Measurements from ENCODE around the gene ANXA11. TPM values are rescaled to one million over a fixed set of nuclear protein-coding genes. Genes with fewer than 3 reads are reported as not detected.

Gene ANXA11
- total RNA-seq, 4 donors from 2014 or later = 134 to 247 (median 219) TPM

DNA sequence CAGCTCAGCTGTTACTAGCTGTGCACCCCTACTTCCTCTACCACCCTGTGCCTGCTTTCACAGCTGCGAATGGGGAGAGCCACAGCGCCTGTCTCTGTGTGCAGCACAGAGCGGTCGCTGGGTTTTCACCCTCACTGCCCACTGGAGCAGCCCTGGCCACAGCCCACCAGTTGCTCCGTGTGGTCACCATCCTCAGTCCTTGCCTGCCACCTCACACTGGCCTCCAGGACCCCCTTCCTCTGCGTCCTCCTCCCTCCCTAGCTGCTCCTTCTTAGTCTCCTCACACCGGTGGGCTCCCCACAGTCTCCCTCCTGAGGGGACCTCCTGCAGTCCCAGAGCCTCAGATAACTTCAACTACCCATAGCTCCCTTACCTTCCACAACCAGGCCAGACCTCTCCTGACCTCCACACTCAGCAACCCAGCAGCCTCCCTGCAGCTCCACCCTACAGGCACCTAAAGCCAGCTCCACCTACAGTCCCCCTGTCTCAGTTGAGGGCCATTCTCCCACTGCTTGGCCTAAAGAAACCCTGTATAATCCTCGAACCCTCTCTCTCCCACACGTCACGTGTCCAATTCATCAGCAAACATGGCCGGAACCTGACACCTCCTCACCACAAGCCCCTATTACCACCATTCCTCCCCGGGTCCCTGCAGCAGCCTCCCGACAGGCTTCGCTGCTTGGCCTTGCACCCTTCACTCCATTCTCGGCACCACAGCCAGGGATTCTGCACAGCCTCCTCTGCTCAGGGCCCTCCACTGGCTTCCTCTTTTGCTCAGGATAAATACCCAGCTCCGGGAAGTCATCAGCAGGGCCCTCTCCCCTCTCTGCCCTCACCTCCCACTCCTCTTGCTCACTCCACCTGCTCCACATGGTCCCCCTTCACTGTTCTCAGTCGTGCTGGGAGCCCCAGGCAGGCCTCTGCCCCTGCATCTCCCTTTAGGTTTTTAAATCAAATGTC, 44.7 kb downstream of the ANXA11 start:
- Histone ChIP-seq H3K36me3 (peaks cover 0 to 52% (median 20%) of the 10 kb centered on the region in 4 donors), H3K9me3 (no peaks in the 10 kb centered on the region), H3K27me3 (no peaks in the 10 kb centered on the region), H3K27ac (peak overlapping the region in 1 of 4 donors; percentile 84), H3K4me1 (peaks cover 20 to 47% (median 26%) of the 10 kb centered on the region in 4 donors), H3K4me3 (no peak overlapping the region)
- no peak for DNase-seq
- WGBS, 2 donors (ENCODE audit: low coverage in 1 of 2) = 88 to 98% methylated on average over 9 to 17 of the region's 17 CpGs
- no peak for TF ChIP-seq POLR2AphosphoS5 (IDR thresholded peaks at IDR 0.05)
- no peak for TF ChIP-seq EP300 (IDR thresholded peaks at IDR 0.05; ENCODE audit: low read depth)
- TF ChIP-seq POLR2A (IDR thresholded peaks at IDR 0.05) = no peak
- TF ChIP-seq, protein P1, sequence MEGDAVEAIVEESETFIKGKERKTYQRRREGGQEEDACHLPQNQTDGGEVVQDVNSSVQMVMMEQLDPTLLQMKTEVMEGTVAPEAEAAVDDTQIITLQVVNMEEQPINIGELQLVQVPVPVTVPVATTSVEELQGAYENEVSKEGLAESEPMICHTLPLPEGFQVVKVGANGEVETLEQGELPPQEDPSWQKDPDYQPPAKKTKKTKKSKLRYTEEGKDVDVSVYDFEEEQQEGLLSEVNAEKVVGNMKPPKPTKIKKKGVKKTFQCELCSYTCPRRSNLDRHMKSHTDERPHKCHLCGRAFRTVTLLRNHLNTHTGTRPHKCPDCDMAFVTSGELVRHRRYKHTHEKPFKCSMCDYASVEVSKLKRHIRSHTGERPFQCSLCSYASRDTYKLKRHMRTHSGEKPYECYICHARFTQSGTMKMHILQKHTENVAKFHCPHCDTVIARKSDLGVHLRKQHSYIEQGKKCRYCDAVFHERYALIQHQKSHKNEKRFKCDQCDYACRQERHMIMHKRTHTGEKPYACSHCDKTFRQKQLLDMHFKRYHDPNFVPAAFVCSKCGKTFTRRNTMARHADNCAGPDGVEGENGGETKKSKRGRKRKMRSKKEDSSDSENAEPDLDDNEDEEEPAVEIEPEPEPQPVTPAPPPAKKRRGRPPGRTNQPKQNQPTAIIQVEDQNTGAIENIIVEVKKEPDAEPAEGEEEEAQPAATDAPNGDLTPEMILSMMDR (IDR thresholded peaks at IDR 0.05) = no peak
- in situ Hi-C loops (cut with MboI; ENCODE audit: low pct_ligation_motif_present in 1 of 4, low pct_unique_long_range_greater_than_20kb in 1 of 4, low sequenced_read_pairs in 3 of 4) (no loop called here), intact Hi-C loops (cut with DNase I; ENCODE audit: low total_unique reads) (no loop called here)

DNA sequence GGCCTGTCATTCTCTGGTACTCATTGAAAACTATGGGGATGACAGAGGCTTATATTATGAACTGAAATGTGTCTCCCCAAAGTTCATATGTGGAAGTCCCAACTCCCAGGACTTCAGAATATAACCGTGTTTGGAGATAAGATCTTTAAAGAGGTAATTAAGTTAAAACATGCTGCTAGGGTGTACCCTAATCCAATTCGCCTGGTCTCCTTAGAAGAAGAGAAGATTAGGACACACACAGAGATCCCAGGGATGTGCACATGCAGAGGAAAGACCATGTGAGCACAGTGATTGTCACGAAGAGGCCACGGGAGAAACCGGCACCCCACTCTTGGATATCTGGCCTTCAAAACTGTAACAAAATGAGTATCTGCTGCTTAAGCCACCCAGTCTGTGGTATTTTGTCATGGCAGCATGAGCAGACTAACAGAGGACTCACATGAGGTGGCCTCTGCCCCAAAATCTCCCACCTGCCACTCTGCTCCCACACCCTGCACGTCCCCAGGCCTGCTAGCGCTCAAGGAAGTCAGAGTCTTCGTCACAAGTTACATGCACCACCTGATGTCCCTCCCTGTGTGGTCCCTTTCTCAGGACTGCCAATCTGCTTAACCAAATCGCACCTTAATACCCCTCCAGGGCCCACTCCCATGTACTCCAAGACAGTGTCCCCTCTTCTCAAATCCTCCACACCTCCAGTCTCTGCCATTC, 46.0 kb downstream of the ANXA11 start:
- no peak overlapping the region for H3K4me3 ChIP-seq
- peaks cover 19 to 39% (median 23%) of the 10 kb centered on the region in 4 donors for H3K4me1 ChIP-seq
- in situ Hi-C loops (cut with MboI; ENCODE audit: low pct_ligation_motif_present in 1 of 4, low pct_unique_long_range_greater_than_20kb in 1 of 4, low sequenced_read_pairs in 3 of 4) (loop anchor here in 1 of 4 donors (10.0 kb wide), 1 partner anchor 55 kb away; no protein-coding TSS in a partner anchor), intact Hi-C loops (cut with DNase I; ENCODE audit: low total_unique reads) (loop anchor here (5.0 kb wide), 1 partner anchor 48 kb away; the partner anchor contains the start of gene ANXA11)
- 87% methylated on average over 9 of the region's 9 CpGs; no CpG with 5 or more reads in 1 of the 2 donors for WGBS, 2 donors (ENCODE audit: low coverage in 1 of 2)
- H3K9me3 ChIP-seq = no peaks in the 10 kb centered on the region
- peaks cover 0 to 55% (median 23%) of the 10 kb centered on the region in 4 donors for H3K36me3 ChIP-seq
- H3K27me3 ChIP-seq = no peaks in the 10 kb centered on the region
- peak overlapping the region; percentile 74 to 84 (median 77) for H3K27ac ChIP-seq
- TF ChIP-seq, protein P1 (IDR thresholded peaks at IDR 0.05) = no peak
- no peak for TF ChIP-seq EP300 (IDR thresholded peaks at IDR 0.05; ENCODE audit: low read depth)
- no peak for TF ChIP-seq POLR2A (IDR thresholded peaks at IDR 0.05)
- TF ChIP-seq POLR2AphosphoS5 (IDR thresholded peaks at IDR 0.05) = no peak
- DNase-seq = no peak

DNA sequence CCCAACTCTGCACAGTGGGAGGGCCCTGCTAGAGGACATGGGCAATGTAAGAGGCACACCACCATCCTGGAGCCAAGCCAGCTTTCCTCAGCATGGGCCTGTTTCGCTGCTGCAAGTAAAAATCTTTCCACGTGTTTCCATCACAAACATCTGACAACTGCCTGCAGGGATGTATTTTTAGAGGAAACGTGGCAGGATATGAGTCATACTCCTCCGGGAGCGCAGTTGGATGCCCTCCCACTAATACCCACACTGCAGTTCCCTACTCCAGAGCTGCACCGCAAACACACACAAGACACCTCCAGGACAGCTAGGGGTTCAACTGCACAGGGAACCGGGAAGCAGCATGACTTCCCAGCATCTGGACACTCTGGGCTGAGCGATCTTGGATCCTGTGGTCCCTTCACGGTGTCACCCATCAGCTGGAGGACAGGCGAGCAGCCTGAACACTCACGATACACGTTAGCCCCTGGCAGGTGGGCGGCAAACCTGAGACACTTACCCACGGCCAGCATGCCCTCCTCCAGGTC, 46.7 kb downstream of the ANXA11 start:
- in situ Hi-C loops (cut with MboI; ENCODE audit: low pct_ligation_motif_present in 1 of 4, low pct_unique_long_range_greater_than_20kb in 1 of 4, low sequenced_read_pairs in 3 of 4) = loop anchor here in 1 of 4 donors (10.0 kb wide), 1 partner anchor 56 kb away; no protein-coding TSS in a partner anchor
- WGBS, 2 donors (ENCODE audit: low coverage in 1 of 2) = 61% methylated on average over 14 of the region's 14 CpGs; no CpG with 5 or more reads in 1 of the 2 donors

More for the DNA sequence above, 46.7 kb downstream of the ANXA11 start:
- Histone ChIP-seq H3K9me3 (no peaks in the 10 kb centered on the region), H3K27ac (peak overlapping the region; percentile 74 to 84 (median 77)), H3K4me3 (no peak overlapping the region), H3K4me1 (peaks cover 13 to 32% (median 17%) of the 10 kb centered on the region in 4 donors), H3K27me3 (no peaks in the 10 kb centered on the region), H3K36me3 (peaks cover 0 to 57% (median 26%) of the 10 kb centered on the region in 4 donors)
- intact Hi-C loops (cut with DNase I; ENCODE audit: low total_unique reads) = loop anchor here (5.0 kb wide), 1 partner anchor 49 kb away; the partner anchor contains the start of gene ANXA11
- TF ChIP-seq POLR2A (IDR thresholded peaks at IDR 0.05) (no peak), EP300 (IDR thresholded peaks at IDR 0.05; ENCODE audit: low read depth) (no peak), POLR2AphosphoS5 (IDR thresholded peaks at IDR 0.05) (peak; percentile 58 to 75 (median 73))
- TF ChIP-seq, protein P1 (IDR thresholded peaks at IDR 0.05) = no peak
- DNase-seq = peak; percentile 67
